ENCODE measurements around the gene GOLGA1. TPM values are rescaled to one million over a fixed set of nuclear protein-coding genes. Genes with fewer than 3 reads are reported as not detected.

GOLGA1 gene
- total and polyA plus RNA-seq, 9 of the 15 experiments (the other 6 are each of a cell fraction or from before 2014, with no cell fraction given): 2.9 to 15.9 (median 8.5) TPM

- peak; percentile 52 for TF ChIP-seq TEAD4 (IDR thresholded peaks at IDR 0.05; ENCODE audit: low read length)
- no peak for TF ChIP-seq TEAD4 (CRISPR knock-in tag; IDR thresholded peaks at IDR 0.05; ENCODE audit: borderline replicate concordance)
- no peak for TF ChIP-seq IFI16 (CRISPR knock-in tag; IDR thresholded peaks at IDR 0.05)
- no peak for TF ChIP-seq ZBTB49 (CRISPR knock-in tag; IDR thresholded peaks at IDR 0.05; ENCODE audit: borderline replicate concordance)
- 0 out of 4 replicates have a peak, but pooled peaks of 1 of the 2 experiments have one; percentile 13 for TF ChIP-seq KDM1A (IDR thresholded peaks at IDR 0.05)
Observed at GRCh38 chr9:124939944-124940343, 939 bp downstream of the GOLGA1 start (continued).

- no peak overlapping the region for H3K4me3 ChIP-seq
- in situ Hi-C loops (cut with MboI): loop anchor here (10.0 kb wide), 1 partner anchor 211 kb away; the partner anchor contains the start of gene SCAI
- no peak overlapping the region for H3K4me2 ChIP-seq (ENCODE audit: insufficient read depth, low read length)
- peaks cover 74% of the 10 kb centered on the region for H3K36me3 ChIP-seq (ENCODE audit: control insufficient read depth, insufficient read depth, low read length)
- ATAC-seq (no peak), FAIRE-seq (no peak), DNase-seq (ENCODE audit: extremely low read depth in 1 of 4, low spot score in 3 of 4) (no peak)
- ChIA-PET CTCF (ENCODE audit: low intra/inter-chr PET ratio) (no interaction called here), POLR2A (no interaction called here)
- no peak overlapping the region for H3K9ac ChIP-seq (ENCODE audit: insufficient read depth in 1 of 2, low read depth in 2 of 2, low read length in 2 of 2)
- H4K20me1 ChIP-seq (replicated peaks; ENCODE audit: control insufficient read depth, insufficient read depth, low read length): no peaks in the 10 kb centered on the region
- H3K27me3 ChIP-seq (ENCODE audit: control insufficient read depth in 2 of 2, insufficient read depth in 2 of 2, low read length in 2 of 2): no peaks in the 10 kb centered on the region
- H3K9me1 ChIP-seq (ENCODE audit: control insufficient read depth, insufficient read depth, low read length): no peaks in the 10 kb centered on the region
- H3K9me3 ChIP-seq (replicated peaks; ENCODE audit: control insufficient read depth, insufficient read depth, low read depth, low read length): no peaks in the 10 kb centered on the region
- no TSS peak for BruUV-seq (replicated peaks)
- H3K79me2 ChIP-seq (ENCODE audit: control insufficient read depth, insufficient read depth, low read length): no peaks in the 10 kb centered on the region
- intact Hi-C loops (cut with micrococcal nuclease): no loop called here
- no peak overlapping the region for H2AFZ ChIP-seq (ENCODE audit: low read depth, low read length)
- H3K4me1 ChIP-seq (replicated peaks in 1 of 2; ENCODE audit: control insufficient read depth in 2 of 2, insufficient read depth in 2 of 2, low read length in 2 of 2): no peaks in the 10 kb centered on the region
- H3K27ac ChIP-seq (ENCODE audit: extremely low read depth, low read depth, low read length): no peak overlapping the region
- TF ChIP-seq, protein P1, sequence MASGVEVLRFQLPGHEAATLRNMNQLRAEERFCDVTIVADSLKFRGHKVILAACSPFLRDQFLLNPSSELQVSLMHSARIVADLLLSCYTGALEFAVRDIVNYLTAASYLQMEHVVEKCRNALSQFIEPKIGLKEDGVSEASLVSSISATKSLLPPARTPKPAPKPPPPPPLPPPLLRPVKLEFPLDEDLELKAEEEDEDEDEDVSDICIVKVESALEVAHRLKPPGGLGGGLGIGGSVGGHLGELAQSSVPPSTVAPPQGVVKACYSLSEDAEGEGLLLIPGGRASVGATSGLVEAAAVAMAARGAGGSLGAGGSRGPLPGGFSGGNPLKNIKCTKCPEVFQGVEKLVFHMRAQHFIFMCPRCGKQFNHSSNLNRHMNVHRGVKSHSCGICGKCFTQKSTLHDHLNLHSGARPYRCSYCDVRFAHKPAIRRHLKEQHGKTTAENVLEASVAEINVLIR (CRISPR knock-in tag; IDR thresholded peaks at IDR 0.05): no peak
- TF ChIP-seq HIVEP1 (CRISPR knock-in tag; IDR thresholded peaks at IDR 0.05) (no peak), KDM2B (CRISPR knock-in tag; IDR thresholded peaks at IDR 0.05) (no peak), ZKSCAN8 (CRISPR knock-in tag; IDR thresholded peaks at IDR 0.05) (no peak), PHF8 (IDR thresholded peaks at IDR 0.05; ENCODE audit: borderline replicate concordance, low read length) (no peak), NR2C1 (IDR thresholded peaks at IDR 0.05) (no peak), NR2C1 (tag; IDR thresholded peaks at IDR 0.05) (no peak), CHAMP1 (IDR thresholded peaks at IDR 0.05) (no peak), ZNF586 (CRISPR knock-in tag; conservative IDR thresholded peaks at IDR 0.05) (no peak)
- TF ChIP-seq, protein P2, sequence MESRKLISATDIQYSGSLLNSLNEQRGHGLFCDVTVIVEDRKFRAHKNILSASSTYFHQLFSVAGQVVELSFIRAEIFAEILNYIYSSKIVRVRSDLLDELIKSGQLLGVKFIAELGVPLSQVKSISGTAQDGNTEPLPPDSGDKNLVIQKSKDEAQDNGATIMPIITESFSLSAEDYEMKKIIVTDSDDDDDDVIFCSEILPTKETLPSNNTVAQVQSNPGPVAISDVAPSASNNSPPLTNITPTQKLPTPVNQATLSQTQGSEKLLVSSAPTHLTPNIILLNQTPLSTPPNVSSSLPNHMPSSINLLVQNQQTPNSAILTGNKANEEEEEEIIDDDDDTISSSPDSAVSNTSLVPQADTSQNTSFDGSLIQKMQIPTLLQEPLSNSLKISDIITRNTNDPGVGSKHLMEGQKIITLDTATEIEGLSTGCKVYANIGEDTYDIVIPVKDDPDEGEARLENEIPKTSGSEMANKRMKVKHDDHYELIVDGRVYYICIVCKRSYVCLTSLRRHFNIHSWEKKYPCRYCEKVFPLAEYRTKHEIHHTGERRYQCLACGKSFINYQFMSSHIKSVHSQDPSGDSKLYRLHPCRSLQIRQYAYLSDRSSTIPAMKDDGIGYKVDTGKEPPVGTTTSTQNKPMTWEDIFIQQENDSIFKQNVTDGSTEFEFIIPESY (CRISPR knock-in tag; IDR thresholded peaks at IDR 0.05): no peak
Observed at GRCh38 chr9:124934290-124934689, 6.6 kb downstream of the GOLGA1 start.
